Astrocyte (in vitro differentiated cells and primary cell): Measurements from ENCODE around the gene TVP23A.

ENCODE experiments used
- CTCF ChIP-seq: IDR thresholded peaks from 2 replicates; pipeline ENCODE4 v1.5.1; 2011; ENCODE audit warnings: low read depth, mild to moderate bottlenecking, inconsistent platforms, low read length, moderate library complexity; ENCODE audit not compliant: insufficient read depth
- EZH2 ChIP-seq: IDR thresholded peaks from 2 replicates; pipeline ENCODE4 v1.6.1; 2012; ENCODE audit warnings: mild to moderate bottlenecking, low read length, inconsistent platforms; ENCODE audit not compliant: insufficient read depth

GRCh38 chr16:10737068-10737625 is 81.4 kb downstream of the TVP23A start:
- TF ChIP-seq CTCF, result peak; percentile 98
- TF ChIP-seq EZH2, result no peak
